A673 (cell line): ENCODE measurements around the gene UBN2.

Experiments
- EZH2 ChIP-seq: fragments of 200-600 bp; sonication (generic); IDR thresholded peaks from 2 replicates; pipeline ENCODE4 v1.6.1; 2017; ENCODE audit warnings: borderline replicate concordance, low read depth, mild to moderate bottlenecking, mixed read lengths, antibody characterized with exemption, low read length; ENCODE audit not compliant: poor library complexity, severe bottlenecking
- TF ChIP-seq, protein P1 (sequence below): fragments of 300-800, 200-600 bp; sonication (generic); conservative IDR thresholded peaks from 2 replicates; pipeline ENCODE4 v1.5.1; 2017; ENCODE audit warnings: low read depth, mild to moderate bottlenecking, antibody characterized with exemption, low read length, moderate library complexity, mixed read lengths

DNA sequence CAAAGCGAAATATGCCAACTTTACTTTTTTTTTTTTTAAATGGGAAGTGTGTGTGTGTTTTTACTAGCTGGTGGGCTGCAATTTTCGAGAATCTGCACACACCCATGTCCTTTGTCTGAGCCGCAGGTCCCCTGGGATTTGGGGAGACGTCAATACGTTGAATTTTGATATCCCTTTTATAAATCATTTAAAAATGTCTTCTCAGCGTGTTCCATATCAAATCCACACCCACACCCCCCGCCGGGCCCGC is 109.7 kb downstream of the UBN2 start:
- TF ChIP-seq, protein P1, sequence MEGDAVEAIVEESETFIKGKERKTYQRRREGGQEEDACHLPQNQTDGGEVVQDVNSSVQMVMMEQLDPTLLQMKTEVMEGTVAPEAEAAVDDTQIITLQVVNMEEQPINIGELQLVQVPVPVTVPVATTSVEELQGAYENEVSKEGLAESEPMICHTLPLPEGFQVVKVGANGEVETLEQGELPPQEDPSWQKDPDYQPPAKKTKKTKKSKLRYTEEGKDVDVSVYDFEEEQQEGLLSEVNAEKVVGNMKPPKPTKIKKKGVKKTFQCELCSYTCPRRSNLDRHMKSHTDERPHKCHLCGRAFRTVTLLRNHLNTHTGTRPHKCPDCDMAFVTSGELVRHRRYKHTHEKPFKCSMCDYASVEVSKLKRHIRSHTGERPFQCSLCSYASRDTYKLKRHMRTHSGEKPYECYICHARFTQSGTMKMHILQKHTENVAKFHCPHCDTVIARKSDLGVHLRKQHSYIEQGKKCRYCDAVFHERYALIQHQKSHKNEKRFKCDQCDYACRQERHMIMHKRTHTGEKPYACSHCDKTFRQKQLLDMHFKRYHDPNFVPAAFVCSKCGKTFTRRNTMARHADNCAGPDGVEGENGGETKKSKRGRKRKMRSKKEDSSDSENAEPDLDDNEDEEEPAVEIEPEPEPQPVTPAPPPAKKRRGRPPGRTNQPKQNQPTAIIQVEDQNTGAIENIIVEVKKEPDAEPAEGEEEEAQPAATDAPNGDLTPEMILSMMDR = no peak
- TF ChIP-seq EZH2 = no peak
